ENCODE measurements around the gene DSG3.

DNA sequence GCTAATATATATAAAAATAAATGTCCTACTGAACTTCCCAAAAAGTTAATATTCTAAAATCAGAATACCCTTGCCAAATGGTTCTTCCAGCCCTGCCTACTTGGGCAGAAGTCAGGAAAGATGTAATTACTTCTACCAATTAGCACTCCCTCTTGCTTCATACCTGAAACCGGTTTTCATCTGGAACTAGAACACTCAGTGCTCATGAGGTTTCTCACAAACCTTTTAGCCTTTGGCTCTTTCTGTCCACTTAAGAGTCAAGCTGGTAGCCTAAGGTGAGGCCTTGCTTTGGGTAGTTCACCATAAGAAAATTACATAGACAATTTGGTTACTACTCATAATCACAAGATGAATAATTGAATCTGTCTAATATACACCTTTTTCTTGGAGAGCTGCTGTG, 4.1 kb downstream of the DSG3 start:
- TF ChIP-seq, protein P1, sequence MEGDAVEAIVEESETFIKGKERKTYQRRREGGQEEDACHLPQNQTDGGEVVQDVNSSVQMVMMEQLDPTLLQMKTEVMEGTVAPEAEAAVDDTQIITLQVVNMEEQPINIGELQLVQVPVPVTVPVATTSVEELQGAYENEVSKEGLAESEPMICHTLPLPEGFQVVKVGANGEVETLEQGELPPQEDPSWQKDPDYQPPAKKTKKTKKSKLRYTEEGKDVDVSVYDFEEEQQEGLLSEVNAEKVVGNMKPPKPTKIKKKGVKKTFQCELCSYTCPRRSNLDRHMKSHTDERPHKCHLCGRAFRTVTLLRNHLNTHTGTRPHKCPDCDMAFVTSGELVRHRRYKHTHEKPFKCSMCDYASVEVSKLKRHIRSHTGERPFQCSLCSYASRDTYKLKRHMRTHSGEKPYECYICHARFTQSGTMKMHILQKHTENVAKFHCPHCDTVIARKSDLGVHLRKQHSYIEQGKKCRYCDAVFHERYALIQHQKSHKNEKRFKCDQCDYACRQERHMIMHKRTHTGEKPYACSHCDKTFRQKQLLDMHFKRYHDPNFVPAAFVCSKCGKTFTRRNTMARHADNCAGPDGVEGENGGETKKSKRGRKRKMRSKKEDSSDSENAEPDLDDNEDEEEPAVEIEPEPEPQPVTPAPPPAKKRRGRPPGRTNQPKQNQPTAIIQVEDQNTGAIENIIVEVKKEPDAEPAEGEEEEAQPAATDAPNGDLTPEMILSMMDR (IDR thresholded peaks at IDR 0.05; ENCODE audit: low read length), result no peak
- TF ChIP-seq EZH2 (IDR thresholded peaks at IDR 0.05; ENCODE audit: borderline replicate concordance, low read length), result no peak

Data from OCI-LY1 (cell line).